ENCODE results near the gene COMP.
"Not testable (repeated sequence)": the region's sequence is repeated elsewhere in the genome, so short reads cannot be mapped to it uniquely, and the experiment has no call there.

Gene COMP

GRCh38 chr19:18733762-18734332, 57.3 kb downstream of the COMP start:
- not testable (repeated sequence) for FAIRE-seq

GRCh38 chr19:18733196-18733647, 57.9 kb downstream of the COMP start:
- DNase-seq (ENCODE audit: insufficient read length, low spot score) (no peak), FAIRE-seq (no peak)

More at GRCh38 chr19:18733762-18734332, 57.3 kb downstream of the COMP start:
- not testable (repeated sequence) for DNase-seq (ENCODE audit: insufficient read length, low spot score)

Data from GM19239 (cell line).